Endodermal cell (in vitro differentiated cells): Measurements from ENCODE around the gene DYNC2H1. TPM values are rescaled to one million over a fixed set of nuclear protein-coding genes. Genes with fewer than 3 reads are reported as not detected.

ENCODE experiments used
- DNase-seq: peaks from one replicate; pipeline ENCODE4 v3.0.0-alpha.2; 2017
- H3K27ac ChIP-seq: 2 replicates; pipeline ENCODE4 v1.5.1; 2013; ENCODE audit warnings: mild to moderate bottlenecking, low read depth, low read length, moderate library complexity
- H3K27me3 ChIP-seq: 2 replicates; pipeline ENCODE4 v1.6.1; 2013; ENCODE audit warnings: mild to moderate bottlenecking, low read length, moderate library complexity; ENCODE audit not compliant: insufficient read depth, control insufficient read depth, poor library complexity, severe bottlenecking
- H3K36me3 ChIP-seq: 2 replicates; pipeline ENCODE4 v1.7.0; 2013; ENCODE audit warnings: mild to moderate bottlenecking, low read length, moderate library complexity; ENCODE audit not compliant: control insufficient read depth, insufficient read depth
- H3K4me1 ChIP-seq: one replicate; pipeline ENCODE4 v1.7.0; 2013; ENCODE audit warnings: low read length; ENCODE audit not compliant: control insufficient read depth, insufficient read depth
- H3K4me3 ChIP-seq: 2 replicates; pipeline ENCODE4 v1.5.1; 2013; ENCODE audit warnings: mild to moderate bottlenecking, low read length, moderate library complexity
- H3K9ac ChIP-seq: 2 replicates; pipeline ENCODE4 v1.6.1; 2013; ENCODE audit warnings: mild to moderate bottlenecking, low read length, moderate library complexity; ENCODE audit not compliant: poor library complexity, severe bottlenecking; ENCODE audit errors: extremely low read depth
- H3K9me3 ChIP-seq: 2 replicates; pipeline ENCODE4 v1.6.1; 2013; ENCODE audit warnings: mild to moderate bottlenecking, low read length, moderate library complexity; ENCODE audit not compliant: control insufficient read depth
- H3K27ac Mint-ChIP-seq: 2 replicates; pipeline ENCODE4 v1.8.0; 2020; ENCODE audit warnings: mixed read lengths
- H3K27me3 Mint-ChIP-seq: 2 replicates; pipeline ENCODE4 v1.8.0; 2021; ENCODE audit warnings: mild to moderate bottlenecking, mixed read lengths; ENCODE audit not compliant: insufficient read depth
- H3K36me3 Mint-ChIP-seq: 2 replicates; pipeline ENCODE4 v1.8.0; 2020; ENCODE audit warnings: low read depth, mixed read lengths
- H3K4me1 Mint-ChIP-seq: 2 replicates; pipeline ENCODE4 v1.8.0; 2020; ENCODE audit warnings: mixed read lengths
- H3K4me3 Mint-ChIP-seq: 2 replicates; pipeline ENCODE4 v1.8.0; 2020; ENCODE audit warnings: mild to moderate bottlenecking, moderate library complexity, mixed read lengths
- H3K9me3 Mint-ChIP-seq: 2 replicates; pipeline ENCODE4 v1.8.0; 2020; ENCODE audit warnings: mild to moderate bottlenecking, mixed read lengths
- WGBS, 2 experiments: methylation state at CpG; one replicate each; pipeline versions ENCODE4 v1.1.5 to v1.1.7; 2013; ENCODE audit warnings: missing lambda C conversion rate in 2 of 2, mixed read lengths in 1 of 2; ENCODE audit not compliant: insufficient coverage in 1 of 2, insufficient read length in 1 of 2; 5-methylcytosine and 5-hydroxymethylcytosine counted together
- total RNA-seq, 2 donors: library from RNA; stranded (reverse); fragmentation: NEBNext Ultra II Directional in 1 of 2; extraction: Animal tissue kit (Norgen Biotek cat#: 25700) in 1 of 2; gene quantifications; 2 replicates in 1 of 2; 3 replicates in 1 of 2; pipeline ENCODE4 v1.2.1, GENCODE V29; 2021
- TF ChIP-seq, protein P1 (sequence below): fragments of 200-600 bp; sonication (generic); conservative IDR thresholded peaks from 2 replicates; pipeline ENCODE4 v1.5.0; 2021; ENCODE audit warnings: antibody characterized with exemption, mild to moderate bottlenecking

The DYNC2H1 gene
- total RNA-seq, 2 donors from 2014 or later, result 21.1 to 31.9 TPM

DNA sequence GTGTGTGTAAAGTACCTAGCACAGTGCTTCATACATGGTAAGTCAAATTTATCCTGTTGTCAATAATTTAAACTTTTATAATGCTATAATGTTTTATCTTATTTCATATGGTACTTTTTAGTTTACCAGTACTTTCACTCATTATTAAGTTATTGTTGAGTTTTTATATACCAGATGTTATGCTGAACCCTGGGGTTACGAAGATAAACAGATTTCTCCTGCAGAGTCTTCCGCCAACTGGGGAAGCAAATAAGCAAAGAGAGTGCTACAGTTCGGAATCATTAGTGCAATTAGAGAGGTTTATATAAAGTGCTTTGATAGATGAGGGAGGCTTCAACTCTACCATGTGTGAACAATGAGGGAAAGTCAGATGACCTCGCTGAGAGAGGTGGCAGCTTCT, 362.3 kb downstream of the DYNC2H1 start:
- Mint-ChIP-seq H3K27me3 (no peaks in the 10 kb centered on the region), H3K4me3 (no peak overlapping the region), H3K4me1 (peaks cover 2% of the 10 kb centered on the region), H3K9me3 (no peaks in the 10 kb centered on the region), H3K27ac (no peak overlapping the region), H3K36me3 (peaks cover 2% of the 10 kb centered on the region)
- no peaks in the 10 kb centered on the region for H3K27me3 ChIP-seq
- H3K4me1 ChIP-seq, result no peaks in the 10 kb centered on the region
- H3K36me3 ChIP-seq, result no peaks in the 10 kb centered on the region
- H3K9ac ChIP-seq, result no peak overlapping the region
- DNase-seq, result no peak
- TF ChIP-seq, protein P1, sequence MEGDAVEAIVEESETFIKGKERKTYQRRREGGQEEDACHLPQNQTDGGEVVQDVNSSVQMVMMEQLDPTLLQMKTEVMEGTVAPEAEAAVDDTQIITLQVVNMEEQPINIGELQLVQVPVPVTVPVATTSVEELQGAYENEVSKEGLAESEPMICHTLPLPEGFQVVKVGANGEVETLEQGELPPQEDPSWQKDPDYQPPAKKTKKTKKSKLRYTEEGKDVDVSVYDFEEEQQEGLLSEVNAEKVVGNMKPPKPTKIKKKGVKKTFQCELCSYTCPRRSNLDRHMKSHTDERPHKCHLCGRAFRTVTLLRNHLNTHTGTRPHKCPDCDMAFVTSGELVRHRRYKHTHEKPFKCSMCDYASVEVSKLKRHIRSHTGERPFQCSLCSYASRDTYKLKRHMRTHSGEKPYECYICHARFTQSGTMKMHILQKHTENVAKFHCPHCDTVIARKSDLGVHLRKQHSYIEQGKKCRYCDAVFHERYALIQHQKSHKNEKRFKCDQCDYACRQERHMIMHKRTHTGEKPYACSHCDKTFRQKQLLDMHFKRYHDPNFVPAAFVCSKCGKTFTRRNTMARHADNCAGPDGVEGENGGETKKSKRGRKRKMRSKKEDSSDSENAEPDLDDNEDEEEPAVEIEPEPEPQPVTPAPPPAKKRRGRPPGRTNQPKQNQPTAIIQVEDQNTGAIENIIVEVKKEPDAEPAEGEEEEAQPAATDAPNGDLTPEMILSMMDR, result no peak
- no peak overlapping the region for H3K4me3 ChIP-seq
- no peak overlapping the region for H3K27ac ChIP-seq
- H3K9me3 ChIP-seq, result no peaks in the 10 kb centered on the region
- 93 to 97% methylated on average over 4 of the region's 4 CpGs for WGBS, 2 experiments

DNA sequence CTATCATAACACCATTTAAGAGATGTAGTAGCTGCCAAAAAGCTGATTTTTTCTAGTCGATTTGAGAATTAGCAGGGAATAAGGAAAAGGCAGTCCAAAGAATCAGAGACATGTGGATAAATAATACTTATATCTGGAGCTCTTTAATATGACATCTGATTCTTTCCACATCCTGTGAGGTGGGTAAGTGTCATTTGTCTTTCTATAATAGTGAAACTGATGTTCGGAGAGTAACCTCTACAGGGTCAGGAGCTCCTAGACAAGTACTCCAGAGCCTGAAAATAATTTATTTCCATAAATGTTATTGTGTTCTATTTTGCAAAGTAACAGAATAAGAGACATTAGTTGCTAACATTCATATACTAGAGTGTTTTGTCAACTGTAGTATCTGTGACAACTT, 367.6 kb downstream of the DYNC2H1 start:
- Histone ChIP-seq H3K36me3 (no peaks in the 10 kb centered on the region), H3K27me3 (no peaks in the 10 kb centered on the region), H3K9ac (no peak overlapping the region), H3K9me3 (no peaks in the 10 kb centered on the region), H3K27ac (no peak overlapping the region), H3K4me1 (no peaks in the 10 kb centered on the region), H3K4me3 (no peak overlapping the region)
- Mint-ChIP-seq H3K36me3 (no peaks in the 10 kb centered on the region), H3K27ac (no peak overlapping the region), H3K9me3 (no peaks in the 10 kb centered on the region), H3K4me3 (no peak overlapping the region), H3K27me3 (no peaks in the 10 kb centered on the region), H3K4me1 (peaks cover 2% of the 10 kb centered on the region)
- TF ChIP-seq, protein P1, result no peak
- 92% methylated on average over 2 of the region's 2 CpGs; no CpG with 5 or more reads in 1 of the 2 experiments for WGBS, 2 experiments
- DNase-seq, result no peak

DNA sequence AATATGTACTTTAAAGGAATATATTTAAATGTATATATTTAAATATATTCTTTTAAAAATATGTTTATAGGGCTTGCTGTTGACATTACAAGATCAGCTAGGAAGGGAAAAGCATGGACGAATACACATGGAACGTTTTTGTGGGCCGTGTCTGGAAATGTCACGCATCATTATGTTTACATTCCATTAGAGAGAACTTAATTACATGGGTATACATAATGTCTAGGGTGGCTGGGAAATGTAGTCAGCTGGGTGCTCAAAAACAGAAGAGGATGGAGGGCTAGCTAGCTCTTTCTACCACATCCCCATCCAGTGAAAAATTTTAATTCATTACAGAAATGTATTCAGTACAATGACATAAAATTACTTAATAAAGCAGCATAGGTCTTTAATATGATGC, 371.2 kb downstream of the DYNC2H1 start:
- H3K9me3 Mint-ChIP-seq, result no peaks in the 10 kb centered on the region
- WGBS, 2 experiments, result 69% methylated on average over 4 of the region's 4 CpGs; no CpG with 5 or more reads in 1 of the 2 experiments

More for the DNA sequence above, 371.2 kb downstream of the DYNC2H1 start:
- Histone ChIP-seq H3K4me3 (no peak overlapping the region), H3K9ac (no peak overlapping the region), H3K4me1 (no peaks in the 10 kb centered on the region), H3K9me3 (no peaks in the 10 kb centered on the region), H3K36me3 (no peaks in the 10 kb centered on the region), H3K27ac (no peak overlapping the region), H3K27me3 (no peaks in the 10 kb centered on the region)
- H3K36me3 Mint-ChIP-seq, result no peaks in the 10 kb centered on the region
- no peak overlapping the region for H3K27ac Mint-ChIP-seq
- TF ChIP-seq, protein P1, result no peak
- H3K4me3 Mint-ChIP-seq, result no peak overlapping the region
- DNase-seq, result no peak
- H3K4me1 Mint-ChIP-seq, result peaks cover 5% of the 10 kb centered on the region
- no peaks in the 10 kb centered on the region for H3K27me3 Mint-ChIP-seq
